Activated B cell treated with CpG ODN at 0.5 μM for 24 hours (primary cell): Measurements from ENCODE around the gene GPR149. TPM values are rescaled to one million over a fixed set of nuclear protein-coding genes. Genes with fewer than 3 reads are reported as not detected.

Source experiments
- ATAC-seq: fragments of 200-7000 bp; cut with Tn5 transposase; one replicate; pipeline ENCODE4 v1.10.0; 2021; ENCODE audit warnings: low read depth, mild to moderate bottlenecking, moderate library complexity
- CTCF ChIA-PET: fragments of 350-600 bp; sonication (Branson Sonifier 250); formaldehyde crosslinking; loops from one replicate; lab custom pipeline; 2021; ENCODE audit warnings: antibody characterized with exemption; lab: Charles Lee
- POLR2A ChIA-PET: fragments of 350-600 bp; sonication (Branson Sonifier 250); formaldehyde crosslinking; loops from one replicate; lab custom pipeline; 2021; ENCODE audit warnings: antibody characterized with exemption; lab: Charles Lee
- DNase-seq: peaks from one replicate; pipeline ENCODE4 v3.0.0; 2022
- H3K27ac Mint-ChIP-seq: one replicate; pipeline ENCODE4 v1.8.0; 2020; ENCODE audit warnings: mixed read lengths
- H3K27me3 Mint-ChIP-seq: one replicate; pipeline ENCODE4 v1.8.0; 2021; ENCODE audit warnings: mixed read lengths
- H3K36me3 Mint-ChIP-seq: one replicate; pipeline ENCODE4 v1.8.0; 2021; ENCODE audit warnings: low read depth, mixed read lengths
- H3K4me1 Mint-ChIP-seq: one replicate; pipeline ENCODE4 v1.8.0; 2021; ENCODE audit warnings: mixed read lengths
- H3K4me3 Mint-ChIP-seq: one replicate; pipeline ENCODE4 v1.8.0; 2020; ENCODE audit warnings: mild to moderate bottlenecking, mixed read lengths
- H3K9me3 Mint-ChIP-seq: one replicate; pipeline ENCODE4 v1.8.0; 2020; ENCODE audit warnings: mixed read lengths
- intact Hi-C: fragments of 100-400 bp; cut with micrococcal nuclease; formaldehyde crosslinking; loops from one replicate; pipeline ENCODE4 v1.15.1; 2024
- total RNA-seq: library from RNA; stranded (reverse); gene quantifications from 2 replicates; pipeline ENCODE4 v1.2.3, GENCODE V29; 2022
- TF ChIP-seq, protein P1 (sequence below): fragments of 200-600 bp; IDR thresholded peaks from one replicate; pipeline ENCODE4 v1.8.0; 2022; ENCODE audit warnings: antibody characterized with exemption, mild to moderate bottlenecking

GPR149 gene
- total RNA-seq, 1 donor from 2014 or later: not detected

DNA sequence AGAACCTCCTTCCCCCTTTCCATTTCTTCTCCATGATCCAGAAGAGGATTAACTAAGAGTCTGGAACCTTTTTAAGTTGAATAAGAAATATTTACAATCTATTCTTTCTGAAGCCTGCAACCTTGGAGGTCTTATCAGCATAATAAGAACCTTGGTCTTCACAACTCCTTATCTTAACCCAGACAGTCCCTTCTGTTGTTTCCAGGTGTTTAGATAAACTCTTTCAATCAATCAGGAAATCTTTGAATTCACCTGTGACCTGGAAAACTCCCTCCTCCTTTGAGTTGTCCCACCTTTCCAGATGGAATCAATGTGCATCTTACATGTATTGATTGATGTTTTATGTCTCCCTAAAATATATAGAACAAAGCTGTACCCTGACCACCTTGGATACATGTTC is 102.1 kb downstream of the GPR149 start:
- no peak overlapping the region for H3K4me3 Mint-ChIP-seq
- ChIA-PET CTCF (no interaction called here), POLR2A (no interaction called here)
- TF ChIP-seq, protein P1, sequence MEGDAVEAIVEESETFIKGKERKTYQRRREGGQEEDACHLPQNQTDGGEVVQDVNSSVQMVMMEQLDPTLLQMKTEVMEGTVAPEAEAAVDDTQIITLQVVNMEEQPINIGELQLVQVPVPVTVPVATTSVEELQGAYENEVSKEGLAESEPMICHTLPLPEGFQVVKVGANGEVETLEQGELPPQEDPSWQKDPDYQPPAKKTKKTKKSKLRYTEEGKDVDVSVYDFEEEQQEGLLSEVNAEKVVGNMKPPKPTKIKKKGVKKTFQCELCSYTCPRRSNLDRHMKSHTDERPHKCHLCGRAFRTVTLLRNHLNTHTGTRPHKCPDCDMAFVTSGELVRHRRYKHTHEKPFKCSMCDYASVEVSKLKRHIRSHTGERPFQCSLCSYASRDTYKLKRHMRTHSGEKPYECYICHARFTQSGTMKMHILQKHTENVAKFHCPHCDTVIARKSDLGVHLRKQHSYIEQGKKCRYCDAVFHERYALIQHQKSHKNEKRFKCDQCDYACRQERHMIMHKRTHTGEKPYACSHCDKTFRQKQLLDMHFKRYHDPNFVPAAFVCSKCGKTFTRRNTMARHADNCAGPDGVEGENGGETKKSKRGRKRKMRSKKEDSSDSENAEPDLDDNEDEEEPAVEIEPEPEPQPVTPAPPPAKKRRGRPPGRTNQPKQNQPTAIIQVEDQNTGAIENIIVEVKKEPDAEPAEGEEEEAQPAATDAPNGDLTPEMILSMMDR: no peak
- intact Hi-C loops: no loop called here
- no peaks in the 10 kb centered on the region for H3K27me3 Mint-ChIP-seq
- DNase-seq (no peak), ATAC-seq (no peak)
- no peak overlapping the region for H3K27ac Mint-ChIP-seq
- no peaks in the 10 kb centered on the region for H3K9me3 Mint-ChIP-seq
- H3K4me1 Mint-ChIP-seq: peaks cover 14% of the 10 kb centered on the region
- peaks cover 9% of the 10 kb centered on the region for H3K36me3 Mint-ChIP-seq

DNA sequence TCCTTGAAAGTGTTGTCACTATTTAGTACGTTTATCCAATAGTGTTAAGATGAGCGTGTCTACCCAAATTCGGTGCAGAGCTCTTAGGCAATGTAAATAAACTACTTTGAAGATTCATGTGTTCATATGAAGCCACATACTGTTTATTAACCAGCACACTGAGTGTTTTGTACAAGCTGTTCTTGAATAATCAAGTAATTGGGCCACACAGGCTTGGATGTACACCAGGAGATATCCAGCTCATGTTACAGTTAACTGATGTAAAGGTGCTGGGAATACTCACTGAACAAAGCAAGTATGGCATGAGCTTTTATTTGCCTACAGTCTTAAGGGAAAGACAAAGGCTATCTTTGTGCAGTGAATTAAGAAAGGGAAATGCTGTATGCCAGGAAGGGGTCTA is 105.1 kb downstream of the GPR149 start:
- no peak for ATAC-seq
- no peak for DNase-seq
- Mint-ChIP-seq H3K9me3 (no peaks in the 10 kb centered on the region), H3K4me3 (peak overlapping the region; percentile 95), H3K36me3 (peaks cover 17% of the 10 kb centered on the region), H3K27me3 (no peaks in the 10 kb centered on the region), H3K27ac (peak overlapping the region; percentile 97), H3K4me1 (peaks cover 31% of the 10 kb centered on the region)
- ChIA-PET CTCF (interaction anchor here (1.4 kb wide), 1 partner anchor 11 kb away, joined by 4 read pairs; no protein-coding TSS in a partner anchor), POLR2A (interaction anchor here (0.7 to 1.3 kb wide), 5 partner anchors 9 to 1529 kb away, joined by 3 to 5 read pairs (median 3); partner anchors contain the start of gene SLC33A1)
- TF ChIP-seq, protein P1: no peak
- intact Hi-C loops: loop anchor here (1.0 kb wide), 2 partner anchors 1529 to 1545 kb away; partner anchors contain the start of genes GMPS and SLC33A1

DNA sequence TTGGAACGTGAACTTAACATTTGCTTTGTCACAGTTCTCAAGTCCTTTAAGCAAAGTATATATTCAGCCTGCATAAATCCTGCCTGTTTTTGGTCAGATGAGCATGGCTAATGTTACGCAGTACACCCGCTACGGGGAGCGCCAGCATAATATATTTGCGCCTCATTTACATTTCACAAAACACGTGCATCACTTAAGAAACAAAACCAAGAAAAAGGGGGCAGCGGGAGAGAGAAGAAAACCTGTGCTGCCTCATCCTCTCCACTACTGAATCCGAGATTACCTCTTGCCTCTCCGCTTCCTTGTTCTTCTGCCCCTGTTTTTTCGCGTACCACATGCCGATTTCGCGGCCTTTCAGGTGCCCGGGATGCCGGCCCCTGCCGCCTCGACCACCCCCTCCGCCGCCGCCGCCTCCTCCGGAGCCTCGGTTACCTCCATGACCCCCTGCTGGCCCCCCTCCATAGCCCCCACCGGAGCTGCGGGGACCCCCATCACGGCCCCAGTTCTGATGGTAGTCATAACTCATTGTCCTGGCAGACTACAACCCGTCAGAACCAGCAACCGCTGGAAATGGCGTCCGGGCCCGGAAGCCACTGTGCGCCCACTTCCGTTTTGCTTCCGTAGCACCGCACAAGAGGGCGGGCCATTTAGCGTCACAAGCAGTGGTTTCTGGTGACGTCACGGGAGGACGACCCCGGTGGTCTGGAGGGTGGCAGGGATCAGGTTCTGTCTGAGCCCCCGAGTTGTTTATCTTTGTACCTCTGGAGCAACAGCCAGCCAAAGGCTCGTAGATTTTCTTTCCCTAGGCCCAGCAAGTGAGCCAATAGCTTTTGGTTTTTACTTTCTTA is 105.9 kb downstream of the GPR149 start, which contains the start of gene DHX36:
TSS of gene DHX36 (minus strand) at position 597 of the 848 bp plus-strand sequence. CDS start at position 526, 71 bp downstream.
- peak; percentile 88 for ATAC-seq
- DNase-seq: peak; percentile 83
- ChIA-PET POLR2A (interaction anchor here (0.5 to 1.3 kb wide), 5 partner anchors 8 to 1163 kb away, joined by 3 to 5 read pairs (median 3); no protein-coding TSS in a partner anchor), CTCF (interaction anchor here (1.4 kb wide), 1 partner anchor 11 kb away, joined by 4 read pairs; no protein-coding TSS in a partner anchor)
- intact Hi-C loops: loop anchor here (1.0 kb wide), 3 partner anchors 1163 to 1546 kb away; partner anchors contain the start of genes GMPS and SLC33A1
- TF ChIP-seq, protein P1: no peak
- Mint-ChIP-seq H3K4me1 (peaks cover 31% of the 10 kb centered on the region), H3K27me3 (no peaks in the 10 kb centered on the region), H3K4me3 (peak within 1 kb of the TSS; percentile 95), H3K27ac (peak within 1 kb of the TSS; percentile 97), H3K36me3 (peaks cover 17% of the 10 kb centered on the region), H3K9me3 (no peaks in the 10 kb centered on the region)

DNA sequence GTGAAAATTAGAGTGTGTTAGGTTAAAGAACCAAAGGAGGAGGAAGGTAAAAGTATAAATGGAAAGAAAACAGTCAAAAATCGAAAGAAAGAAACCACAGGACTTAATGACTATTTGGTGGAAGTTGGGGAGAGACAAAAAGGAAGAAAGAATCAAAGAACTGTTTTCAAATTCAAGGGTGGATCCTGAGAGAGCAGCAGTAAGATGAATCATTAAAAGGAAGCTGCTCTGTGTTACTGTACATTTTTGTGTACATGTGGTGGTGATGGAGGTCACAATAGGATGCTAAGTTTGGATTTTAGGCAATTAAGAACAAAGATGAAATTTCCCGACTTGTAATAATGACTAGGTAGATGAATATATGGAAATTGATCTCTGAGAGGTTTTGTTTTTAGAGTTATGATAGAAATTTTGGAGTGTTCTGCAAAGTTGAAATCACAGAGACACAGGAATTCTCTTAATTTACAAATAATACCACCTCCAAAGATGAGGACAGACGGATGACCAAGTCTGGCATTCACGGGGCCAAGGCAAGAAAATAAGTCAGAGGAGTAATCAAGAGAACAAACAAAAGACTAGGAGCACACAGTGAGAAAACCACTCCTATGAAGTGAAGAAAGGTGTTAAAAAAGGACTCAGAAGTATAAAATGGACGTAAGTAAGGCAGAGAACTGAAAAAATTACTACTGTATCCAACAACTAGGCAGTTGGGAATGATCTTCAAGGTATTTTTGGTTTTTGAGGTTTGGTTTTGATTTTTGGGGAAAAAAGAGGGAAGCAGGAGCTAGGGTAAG is 112.8 kb downstream of the GPR149 start:
- intact Hi-C loops: no loop called here
- H3K27ac Mint-ChIP-seq: no peak overlapping the region
- DNase-seq: no peak

More for the DNA sequence above, 112.8 kb downstream of the GPR149 start:
- TF ChIP-seq, protein P1: no peak
- ChIA-PET CTCF (no interaction called here), POLR2A (interaction anchor here (0.7 kb wide), 1 partner anchor 1846 kb away, joined by 3 read pairs; no protein-coding TSS in a partner anchor)
- Mint-ChIP-seq H3K36me3 (peaks cover 58% of the 10 kb centered on the region), H3K4me1 (peaks cover 10% of the 10 kb centered on the region), H3K9me3 (no peaks in the 10 kb centered on the region), H3K4me3 (no peak overlapping the region), H3K27me3 (no peaks in the 10 kb centered on the region)
- no peak for ATAC-seq
